Fibroblast of peridontal ligament (primary cell): ENCODE data around the gene PRELP.
"Not testable (repeated sequence)": the region's sequence is repeated elsewhere in the genome, so short reads cannot be mapped to it uniquely, and the experiment has no call there.

Experiments
- DNase-seq: peaks from one replicate; pipeline ENCODE4 v3.0.0-alpha.2; 2010; ENCODE audit errors: extremely low read depth

The PRELP gene

GRCh38 chr1:203506858-203507626, 31.4 kb downstream of the PRELP start:
- DNase-seq = peak; percentile 20

- no peak for DNase-seq
Observed at GRCh38 chr1:203507759-203508158, 32.2 kb downstream of the PRELP start.

GRCh38 chr1:203508463-203509073, 33.0 kb downstream of the PRELP start:
- no peak for DNase-seq

- DNase-seq = peak; percentile 44
Observed at GRCh38 chr1:203509135-203509534, 33.5 kb downstream of the PRELP start.

- DNase-seq = no peak
Observed at GRCh38 chr1:203511513-203511912, 35.9 kb downstream of the PRELP start.

- DNase-seq = no peak
Observed at GRCh38 chr1:203511930-203512329, 36.3 kb downstream of the PRELP start.

GRCh38 chr1:203512517-203512847, 36.9 kb downstream of the PRELP start:
- no peak for DNase-seq

GRCh38 chr1:203512848-203513584, 37.4 kb downstream of the PRELP start:
- DNase-seq = peak; percentile 89

GRCh38 chr1:203513585-203514031, 38.0 kb downstream of the PRELP start:
- no peak for DNase-seq

- DNase-seq = no peak
Observed at GRCh38 chr1:203516184-203516583, 40.6 kb downstream of the PRELP start.

- no peak for DNase-seq
Observed at GRCh38 chr1:203516906-203517305, 41.3 kb downstream of the PRELP start.

GRCh38 chr1:203517426-203518110, 42.0 kb downstream of the PRELP start:
- no peak for DNase-seq

- not testable (repeated sequence) for DNase-seq
Observed at GRCh38 chr1:203518139-203518538, 42.5 kb downstream of the PRELP start.

GRCh38 chr1:203518541-203518940, 42.9 kb downstream of the PRELP start:
- no peak for DNase-seq

GRCh38 chr1:203519053-203519840, 43.6 kb downstream of the PRELP start:
- no peak for DNase-seq

- DNase-seq = no peak
Observed at GRCh38 chr1:203519896-203520295, 44.3 kb downstream of the PRELP start.

GRCh38 chr1:203520315-203520714, 44.7 kb downstream of the PRELP start:
- peak; percentile 88 for DNase-seq

GRCh38 chr1:203521074-203521794, 45.6 kb downstream of the PRELP start:
- DNase-seq = no peak

GRCh38 chr1:203521812-203522211, 46.2 kb downstream of the PRELP start:
- DNase-seq = no peak

- no peak for DNase-seq
Observed at GRCh38 chr1:203522237-203522636, 46.6 kb downstream of the PRELP start.

- peak; percentile 22 for DNase-seq
Observed at GRCh38 chr1:203523667-203524066, 48.1 kb downstream of the PRELP start.
